NCI-H146 treated with DMSO at 0.1 percent for 48 hours (cell line): Measurements from ENCODE around the gene ACTMAP.
"Not testable (repeated sequence)": the region's sequence is repeated elsewhere in the genome, so short reads cannot be mapped to it uniquely, and the experiment has no call there.

Source experiments
- DNase-seq: peaks from one replicate; lab custom pipeline; 2025; ENCODE audit not compliant: unreplicated experiment; lab: John Stamatoyannopoulos, UW

Gene ACTMAP, protein sequence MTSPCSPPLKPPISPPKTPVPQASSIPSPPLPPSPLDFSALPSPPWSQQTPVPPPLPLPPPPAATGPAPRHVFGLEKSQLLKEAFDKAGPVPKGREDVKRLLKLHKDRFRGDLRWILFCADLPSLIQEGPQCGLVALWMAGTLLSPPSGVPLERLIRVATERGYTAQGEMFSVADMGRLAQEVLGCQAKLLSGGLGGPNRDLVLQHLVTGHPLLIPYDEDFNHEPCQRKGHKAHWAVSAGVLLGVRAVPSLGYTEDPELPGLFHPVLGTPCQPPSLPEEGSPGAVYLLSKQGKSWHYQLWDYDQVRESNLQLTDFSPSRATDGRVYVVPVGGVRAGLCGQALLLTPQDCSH

DNA sequence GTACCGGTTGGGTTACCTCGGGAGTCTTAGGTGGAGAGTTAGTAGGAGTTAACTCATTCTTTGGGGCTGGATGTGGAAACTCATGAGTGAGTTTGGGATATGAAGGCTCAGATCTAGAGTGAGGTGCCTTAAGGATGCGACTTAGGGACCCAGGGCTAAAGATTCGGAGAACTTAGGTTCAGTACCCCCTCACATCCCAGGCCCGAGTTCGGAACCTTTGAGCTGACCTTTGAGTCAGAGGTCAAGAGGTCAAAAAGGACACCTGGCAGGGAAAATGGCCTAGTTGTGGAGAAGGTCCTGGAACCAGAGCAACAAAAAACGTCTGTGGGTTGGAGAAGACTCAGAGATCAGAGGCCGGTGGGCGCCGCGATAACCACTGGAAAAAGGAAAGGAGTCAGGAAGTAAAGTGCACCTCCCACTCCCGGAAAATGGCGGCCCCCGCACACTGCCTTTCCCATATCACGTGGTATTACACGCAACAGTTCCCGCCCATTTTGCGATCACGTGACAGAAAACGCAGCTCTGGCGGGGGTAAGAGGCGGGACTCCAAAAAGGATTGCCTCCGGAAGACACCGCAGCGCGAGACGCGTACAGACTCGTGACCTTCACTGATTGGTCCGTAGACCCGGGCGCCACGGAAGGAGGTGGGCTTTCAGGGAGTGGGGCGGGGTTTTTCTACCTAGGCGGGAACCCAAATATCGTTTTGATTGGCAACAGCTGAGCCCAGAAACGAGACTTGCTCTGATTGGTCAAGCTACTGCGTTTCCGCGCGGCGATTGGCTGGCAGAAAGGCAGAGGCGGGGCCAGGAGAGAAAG, at the start of gene ACTMAP:
Gene ACTMAP (minus strand): TSS at position 420 of the 816 bp plus-strand sequence. CDS start 674 bp downstream, outside the sequence.
- DNase-seq = peak; percentile 99

- DNase-seq = peak; percentile 6
Measured at GRCh38 chr19:40799558-40800338, 49.5 kb upstream of the ACTMAP start.

DNA sequence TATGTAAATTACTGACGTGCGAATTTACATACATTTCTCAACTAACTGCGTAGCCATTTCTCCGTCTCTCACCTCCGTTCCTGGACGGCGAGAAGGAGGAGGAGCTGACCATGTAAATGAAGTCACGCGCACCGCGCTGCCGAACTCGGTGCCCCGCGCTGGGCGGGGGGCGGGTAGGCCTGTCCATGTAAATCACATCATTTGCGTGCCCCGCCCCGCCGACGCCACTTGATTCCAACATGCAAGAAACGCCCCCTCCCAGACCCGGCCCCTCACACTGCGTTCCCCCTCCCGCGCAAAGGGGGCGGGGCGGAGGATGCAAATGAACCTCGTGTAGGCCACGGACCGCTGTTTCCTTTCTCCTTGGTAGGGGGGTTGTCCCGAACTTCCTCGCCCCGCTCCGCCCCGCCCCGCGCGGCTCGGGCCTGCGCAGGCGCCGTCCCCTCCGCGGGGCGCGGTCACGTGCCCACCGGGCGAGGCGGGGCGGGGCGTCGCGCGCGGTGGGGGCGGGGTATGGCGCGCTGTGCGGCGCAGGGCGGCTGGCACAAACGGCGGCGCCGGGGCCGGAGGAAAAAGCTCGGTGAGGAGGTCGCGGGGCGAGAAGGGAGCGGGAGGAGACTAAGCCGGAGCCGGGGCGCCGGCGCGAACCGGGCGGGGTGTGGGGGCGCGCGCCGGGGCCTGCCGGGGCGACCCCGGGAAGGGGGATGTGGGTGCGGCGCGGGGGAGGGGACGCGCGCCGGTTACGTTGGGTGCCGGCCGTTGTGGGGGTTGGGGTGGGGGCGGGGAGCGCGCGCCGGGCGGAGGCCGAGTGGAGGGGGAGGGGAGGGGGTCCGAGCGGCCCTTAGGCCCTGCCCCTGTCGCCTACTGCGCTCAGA, 48.6 kb upstream of the ACTMAP start, which contains the start of gene EGLN2:
Gene EGLN2 (plus strand): TSS at position 509 of the 875 bp plus-strand sequence. CDS start 1,382 bp downstream, outside the sequence.
- DNase-seq = peak; percentile 98

DNA sequence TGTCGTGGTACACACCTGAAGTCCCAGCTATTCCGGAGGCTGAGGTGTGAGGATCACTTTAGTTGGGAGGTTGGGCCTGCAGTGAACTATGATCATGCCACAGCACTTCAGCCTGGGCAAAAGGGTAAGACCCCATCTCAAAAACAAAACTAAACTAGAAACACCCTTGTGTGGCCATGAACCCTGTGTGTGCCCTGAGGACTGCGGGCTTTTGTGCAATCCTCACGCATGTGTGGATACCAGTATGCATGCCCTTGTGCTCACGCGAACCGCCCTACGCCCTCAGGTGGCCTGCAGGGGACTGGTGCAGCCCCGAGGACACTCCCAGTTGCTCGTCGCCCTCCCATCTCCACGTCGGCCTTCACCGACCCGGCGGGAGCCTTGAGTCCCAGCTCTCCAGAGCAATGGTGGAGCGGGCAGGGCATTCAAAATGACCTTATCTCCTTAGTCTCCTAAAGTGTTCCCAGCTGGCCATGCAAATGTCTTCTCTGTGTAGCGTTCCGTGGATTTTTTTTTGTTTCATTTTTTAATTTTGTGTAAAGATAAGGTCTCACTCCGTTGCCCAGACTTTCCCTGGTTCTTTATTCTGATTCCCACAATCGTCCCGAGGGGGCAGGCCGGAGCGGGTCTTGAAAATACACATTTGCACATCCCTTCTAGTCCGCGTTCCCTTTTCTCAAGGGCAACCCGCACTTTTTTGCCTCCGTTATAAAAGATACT, 47.8 kb upstream of the ACTMAP start:
- peak; percentile 51 for DNase-seq

DNA sequence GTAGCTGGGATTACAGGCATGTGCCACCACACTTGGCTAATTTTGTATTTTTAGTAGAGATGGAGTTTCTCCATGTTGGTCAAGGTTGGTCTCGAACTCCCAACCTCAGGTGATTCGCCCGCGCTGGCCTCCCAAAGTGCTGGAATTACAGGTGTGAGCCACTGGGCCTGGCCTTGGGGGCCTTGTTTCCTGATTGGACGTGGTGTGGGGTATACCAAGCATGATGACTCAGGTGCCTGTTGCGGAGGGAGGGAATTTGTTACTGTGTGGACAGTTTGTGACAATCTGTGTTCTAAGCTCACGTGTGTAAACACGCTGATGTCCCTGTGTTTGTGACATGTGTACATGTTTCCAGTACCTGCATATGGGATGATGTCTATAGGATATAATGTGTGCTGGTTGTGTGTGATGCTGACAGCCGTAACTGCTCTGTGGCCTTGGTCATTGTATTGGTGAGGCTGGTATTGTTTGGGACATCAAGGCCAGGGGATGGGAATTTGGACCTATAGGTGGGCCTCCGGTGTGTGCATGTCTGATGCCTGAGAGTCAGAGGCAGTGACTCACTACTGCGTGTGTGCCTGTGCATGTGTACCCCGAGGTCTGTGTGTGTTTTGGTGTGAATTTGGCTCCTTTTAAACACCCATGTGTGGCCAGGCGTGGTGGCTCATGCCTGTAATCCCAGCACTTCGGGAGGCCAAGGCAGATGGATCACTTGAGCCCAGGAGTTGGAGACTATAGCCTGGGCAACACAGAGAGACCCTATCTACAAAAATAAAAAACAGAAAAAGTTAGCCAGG, 47.1 kb upstream of the ACTMAP start:
- no peak for DNase-seq

DNA sequence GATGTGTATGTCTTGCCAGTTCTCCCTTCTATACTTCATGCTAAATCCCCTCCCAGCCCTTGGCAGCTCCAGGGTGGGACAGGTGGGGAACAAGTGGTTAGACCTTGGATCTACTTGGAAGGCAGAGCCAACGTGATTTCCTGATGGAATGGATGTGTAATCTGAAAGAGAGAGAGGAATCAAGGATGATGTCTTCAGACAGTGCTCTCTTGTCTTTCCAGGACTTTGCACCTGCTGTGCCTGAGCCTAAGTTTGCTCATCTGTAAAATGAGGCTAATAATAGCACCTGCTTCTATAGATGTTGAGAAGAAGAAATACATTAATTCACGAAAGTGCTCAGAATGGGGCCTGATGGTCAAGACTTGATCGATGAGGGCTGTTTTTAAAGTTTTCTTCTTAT, 41.7 kb upstream of the ACTMAP start:
- no peak for DNase-seq

DNA sequence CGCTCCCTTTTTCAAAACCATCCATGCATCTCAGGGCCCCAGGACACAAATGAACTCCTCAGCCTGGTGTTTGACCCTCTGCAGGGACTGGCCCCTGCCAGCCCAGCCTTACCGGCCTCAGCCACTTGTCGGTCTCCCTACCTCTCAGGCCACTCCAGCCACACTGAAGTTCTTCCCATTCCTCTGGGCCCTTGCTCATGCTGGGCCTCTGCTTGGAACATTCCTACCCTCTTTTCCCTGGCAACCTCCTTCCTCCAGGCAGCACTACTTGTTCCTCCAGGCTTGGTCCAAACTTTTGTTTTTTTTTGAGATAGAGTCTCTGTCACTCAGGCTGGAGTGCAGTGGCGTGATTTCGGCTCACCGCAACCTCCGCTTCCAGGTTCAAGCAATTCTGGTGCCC, 41.1 kb upstream of the ACTMAP start:
- DNase-seq = no peak

- DNase-seq = no peak
Measured at GRCh38 chr19:40786060-40787037, 36.1 kb upstream of the ACTMAP start.

- DNase-seq = no peak
Measured at GRCh38 chr19:40785526-40785925, 35.2 kb upstream of the ACTMAP start.

DNA sequence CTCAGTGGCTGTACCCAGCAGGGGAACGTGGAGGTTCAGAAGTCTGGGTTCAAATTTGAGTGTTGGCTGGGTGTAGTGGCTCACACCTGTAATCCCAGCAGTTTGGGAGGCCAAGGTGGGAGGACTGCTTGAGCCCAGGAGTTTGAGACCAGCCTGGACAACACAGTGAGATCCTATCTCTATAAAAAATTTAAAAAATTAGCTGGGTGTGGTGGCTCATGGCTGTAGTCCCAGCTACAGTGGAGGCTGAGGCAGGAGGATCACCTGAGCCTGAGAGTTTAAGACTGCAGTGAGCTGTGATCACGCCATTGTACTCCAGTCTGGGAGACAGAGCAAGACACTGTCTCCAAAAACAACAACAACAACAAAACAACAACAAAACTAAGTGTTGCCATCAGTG, 33.9 kb upstream of the ACTMAP start:
- not testable (repeated sequence) for DNase-seq

- DNase-seq = no peak
Measured at GRCh38 chr19:40783711-40784110, 33.4 kb upstream of the ACTMAP start.

GRCh38 chr19:40781140-40781539, 30.9 kb upstream of the ACTMAP start:
- no peak for DNase-seq

GRCh38 chr19:40780582-40780981, 30.3 kb upstream of the ACTMAP start:
- DNase-seq = no peak

GRCh38 chr19:40778706-40779284, 28.5 kb upstream of the ACTMAP start:
- DNase-seq = no peak

DNA sequence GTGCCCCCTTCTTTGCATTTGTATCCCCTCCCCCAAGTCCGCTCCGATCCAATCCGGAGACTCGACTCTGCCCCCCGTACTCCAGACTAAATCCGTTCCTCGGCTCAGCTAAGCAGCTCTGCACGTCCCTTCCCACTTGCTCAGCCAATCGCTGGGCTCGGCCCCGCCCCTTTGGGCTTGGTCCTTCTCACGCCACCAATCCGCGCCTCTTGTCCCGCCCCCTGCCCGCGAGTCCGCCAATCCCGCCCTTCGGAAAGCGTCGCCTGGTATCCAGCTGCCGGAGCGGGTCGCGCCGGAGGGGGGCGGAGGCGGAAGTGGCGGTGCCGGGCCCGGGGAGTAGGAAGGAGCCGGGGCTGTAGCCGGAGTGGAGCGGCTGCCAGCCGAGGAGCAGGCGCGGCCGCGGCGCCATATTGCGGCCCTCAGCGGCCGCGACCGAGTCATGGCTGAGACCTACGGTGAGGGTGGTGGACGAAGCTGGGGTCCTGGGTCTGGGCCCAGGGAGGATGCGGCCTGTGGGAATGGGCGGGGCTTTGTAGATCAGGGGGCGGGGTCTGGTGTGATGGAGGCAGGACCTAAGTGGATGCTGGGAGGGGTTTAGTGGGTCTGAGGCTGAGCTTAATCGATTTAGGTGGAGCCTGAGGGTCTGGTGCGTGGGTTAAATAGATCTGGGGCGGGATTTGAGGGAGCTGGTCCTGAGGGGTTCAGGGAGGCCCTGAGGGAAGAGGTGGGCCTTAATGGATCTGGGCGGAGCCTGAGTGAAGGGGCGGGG, 27.8 kb upstream of the ACTMAP start, which contains the start of gene RAB4B:
Gene RAB4B (plus strand): TSS at position 311 of the 769 bp plus-strand sequence. CDS start 129 bp downstream, at position 440.
- DNase-seq = peak; percentile 100

GRCh38 chr19:40777645-40777936, 27.3 kb upstream of the ACTMAP start:
- DNase-seq = no peak
